Caki2 (cell line): Measurements from ENCODE around the gene KDF1. TPM values are rescaled to one million over a fixed set of nuclear protein-coding genes. Genes with fewer than 3 reads are reported as not detected.
"Not testable (repeated sequence)": the region's sequence is repeated elsewhere in the genome, so short reads cannot be mapped to it uniquely, and the experiment has no call there.

Experiments
- DNase-seq: peaks from one replicate; pipeline ENCODE4 v3.0.0-alpha.2; 2015; ENCODE audit warnings: low read depth
- in situ Hi-C: cut with HindIII; loops from 2 replicates; pipeline ENCODE4 v1.10.0; 2016; ENCODE audit warnings: low sequenced_read_pairs, low pct_unique_long_range_greater_than_20kb, mixed read lengths
- total RNA-seq: library from RNA; depleted of rRNA; stranded (reverse); fragments of >200 nt; shearing (Covaris generic); gene quantifications from 2 replicates; pipeline ENCODE4 v1.2.3, GENCODE V29; 2014; ENCODE audit warnings: low replicate concordance

KDF1 gene
- total RNA-seq, 1 experiment from 2014 or later: 0.61 TPM

DNA sequence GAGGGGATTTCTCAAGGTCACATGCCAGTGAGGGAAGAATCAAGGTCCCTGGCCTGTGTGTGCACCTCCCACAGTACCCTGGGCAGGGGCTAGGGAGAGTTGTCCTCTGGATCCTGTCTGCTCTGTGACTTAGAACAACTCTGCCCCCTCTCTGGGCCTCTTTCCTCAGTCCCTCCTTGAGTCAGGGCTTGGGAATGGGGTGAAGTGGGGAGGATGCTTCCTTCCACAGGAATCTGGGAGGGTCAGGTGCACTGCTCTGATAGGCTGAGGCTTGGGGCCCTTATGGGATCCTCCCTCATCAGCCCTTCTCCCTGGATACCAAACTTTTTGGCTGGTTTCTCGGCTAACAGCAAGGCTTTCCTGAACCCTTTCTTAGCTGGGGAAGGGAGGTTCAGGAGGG lies 35.8 kb upstream of the KDF1 start:
- in situ Hi-C loops: no loop called here
- no peak for DNase-seq

DNA sequence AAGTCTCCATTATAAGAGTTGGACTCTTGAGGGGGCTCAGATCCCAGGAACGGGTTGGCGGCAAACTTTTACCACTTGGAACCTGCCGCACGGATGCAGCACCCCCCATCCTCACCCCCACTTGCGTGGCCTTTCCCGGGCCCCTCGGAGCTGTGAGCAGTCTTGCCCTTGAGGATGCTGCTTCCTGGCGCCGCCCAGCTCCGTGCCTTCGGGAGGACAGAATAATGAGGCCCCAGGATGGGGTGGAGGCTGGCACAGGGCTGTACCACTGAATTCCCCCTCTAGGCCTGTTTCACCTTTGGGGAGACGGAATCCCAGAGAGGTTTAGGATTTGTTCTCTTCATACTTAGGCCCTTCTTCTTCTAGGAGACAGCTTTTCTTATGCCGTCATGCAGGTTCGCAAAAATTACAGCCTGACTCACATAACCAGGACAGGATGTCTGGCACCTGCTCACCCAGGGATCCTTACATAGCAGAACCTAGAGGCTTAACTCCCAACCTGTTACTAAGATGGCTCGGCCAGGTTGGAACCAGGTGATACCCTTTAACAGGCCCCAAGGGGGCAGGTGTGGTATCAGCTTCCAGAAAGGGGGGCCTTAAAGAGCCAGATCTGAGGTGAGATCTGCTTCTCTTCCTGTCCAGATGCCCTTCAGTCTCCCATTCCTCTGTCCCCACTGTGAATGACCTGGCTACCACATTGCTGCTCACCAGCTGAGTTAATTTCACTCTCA lies 34.7 kb upstream of the KDF1 start:
- no peak for DNase-seq
- in situ Hi-C loops: no loop called here

DNA sequence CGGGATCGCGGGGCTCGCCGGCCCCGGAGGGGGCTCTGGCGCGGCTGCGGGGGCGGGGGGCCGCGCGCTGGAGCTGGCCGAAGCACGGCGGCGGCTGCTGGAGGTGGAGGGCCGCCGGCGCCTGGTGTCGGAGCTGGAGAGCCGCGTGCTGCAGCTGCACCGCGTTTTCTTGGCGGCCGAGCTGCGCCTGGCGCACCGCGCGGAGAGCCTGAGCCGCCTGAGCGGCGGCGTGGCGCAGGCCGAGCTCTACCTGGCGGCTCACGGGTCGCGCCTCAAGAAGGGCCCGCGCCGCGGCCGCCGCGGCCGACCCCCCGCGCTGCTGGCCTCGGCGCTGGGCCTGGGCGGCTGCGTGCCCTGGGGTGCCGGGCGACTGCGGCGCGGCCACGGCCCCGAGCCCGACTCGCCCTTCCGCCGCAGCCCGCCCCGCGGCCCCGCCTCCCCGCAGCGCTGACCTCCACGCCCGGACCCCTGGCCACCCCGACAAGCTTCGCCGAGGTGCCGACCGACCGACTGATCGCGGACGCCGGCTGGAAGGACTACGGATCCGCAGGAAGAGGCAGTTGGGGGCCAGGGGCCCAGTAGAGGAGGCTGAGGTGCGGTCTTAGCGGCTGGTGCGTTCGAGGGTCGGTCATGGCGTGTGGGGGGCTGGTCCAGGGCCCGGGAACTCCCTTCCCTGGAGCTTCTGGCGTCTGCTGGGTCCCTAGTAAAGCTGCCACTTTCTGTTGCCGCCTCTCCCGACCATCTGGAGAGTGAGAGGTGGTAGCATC lies 33.9 kb upstream of the KDF1 start:
- in situ Hi-C loops: no loop called here
- DNase-seq: no peak

DNA sequence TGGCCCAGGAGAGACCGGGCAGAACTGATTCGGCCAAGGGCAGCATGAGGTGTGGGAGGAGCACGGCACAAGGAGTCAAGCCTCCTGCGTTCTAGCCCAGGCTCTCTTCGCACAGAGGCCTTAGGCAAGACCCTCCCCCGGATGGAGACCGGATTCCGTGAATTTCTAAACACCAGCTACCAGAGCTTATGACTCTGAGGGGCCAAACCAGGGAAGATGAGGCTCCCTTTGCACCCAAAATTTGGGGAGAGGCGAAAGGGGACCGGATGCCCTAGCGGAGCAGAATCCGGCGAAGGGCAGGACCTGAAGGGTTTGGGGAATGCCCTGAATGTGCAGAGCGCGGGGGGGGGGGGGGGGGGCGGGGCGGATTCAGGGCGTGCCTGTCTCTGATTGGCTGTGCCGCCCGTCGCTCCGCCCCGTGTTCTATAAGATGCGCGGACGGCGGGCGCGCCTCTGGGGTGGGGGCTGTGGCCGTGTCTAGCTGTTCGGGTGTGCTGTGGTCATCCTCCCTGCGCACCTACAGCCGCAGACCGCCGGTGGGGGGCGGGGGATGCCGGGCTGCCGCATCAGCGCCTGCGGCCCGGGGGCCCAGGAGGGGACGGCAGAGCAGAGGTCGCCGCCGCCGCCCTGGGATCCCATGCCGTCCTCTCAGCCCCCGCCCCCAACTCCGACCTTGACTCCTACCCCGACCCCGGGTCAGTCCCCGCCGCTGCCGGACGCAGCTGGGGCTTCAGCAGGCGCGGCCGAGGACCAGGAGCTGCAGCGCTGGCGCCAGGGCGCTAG lies 33.2 kb upstream of the KDF1 start, which contains the start of gene TRNP1:
TRNP1 (plus strand) TSS at position 456 of the 783 bp plus-strand sequence; CDS start at position 551, 95 bp downstream.
- DNase-seq: peak; percentile 89
- in situ Hi-C loops: no loop called here

DNA sequence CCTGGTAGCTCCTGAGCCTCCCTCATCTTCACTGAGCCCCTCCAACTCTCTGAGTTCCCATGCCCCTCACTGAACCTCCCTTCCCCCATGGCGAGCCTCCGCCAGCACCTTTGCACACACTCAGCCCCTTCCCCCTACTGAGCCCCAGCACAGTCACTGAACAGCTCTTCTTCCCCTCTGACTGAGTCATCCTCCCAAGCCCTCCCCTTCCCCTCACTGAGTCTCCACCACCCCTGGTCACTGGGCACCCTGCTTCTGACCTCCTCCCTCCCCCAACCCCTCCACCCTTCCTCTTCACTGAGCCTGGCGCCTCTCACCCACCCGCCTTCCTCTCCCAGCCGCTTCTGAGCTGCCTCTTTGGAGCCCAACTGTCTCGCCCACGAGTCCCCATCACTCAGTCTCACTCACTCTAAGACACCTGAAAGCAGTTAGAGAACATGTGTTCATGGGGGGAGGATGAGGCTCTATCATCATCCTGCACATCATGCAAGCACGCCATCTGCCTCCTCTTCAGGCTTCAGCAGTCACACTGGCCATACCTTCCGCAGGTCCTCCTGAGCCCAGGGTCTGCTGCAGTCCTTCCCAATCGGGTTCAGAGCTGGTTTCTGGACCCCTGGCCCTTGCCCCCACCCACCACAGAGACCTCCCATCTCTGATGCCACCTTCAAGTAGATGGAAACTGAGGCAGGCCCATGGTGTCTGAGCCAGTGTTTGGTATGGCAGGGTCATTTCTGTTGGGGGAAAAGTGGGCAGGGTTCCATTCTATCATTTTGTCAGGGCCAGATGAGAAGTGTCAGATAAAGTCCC lies 31.2 kb upstream of the KDF1 start:
- in situ Hi-C loops: no loop called here
- DNase-seq: peak; percentile 96

DNA sequence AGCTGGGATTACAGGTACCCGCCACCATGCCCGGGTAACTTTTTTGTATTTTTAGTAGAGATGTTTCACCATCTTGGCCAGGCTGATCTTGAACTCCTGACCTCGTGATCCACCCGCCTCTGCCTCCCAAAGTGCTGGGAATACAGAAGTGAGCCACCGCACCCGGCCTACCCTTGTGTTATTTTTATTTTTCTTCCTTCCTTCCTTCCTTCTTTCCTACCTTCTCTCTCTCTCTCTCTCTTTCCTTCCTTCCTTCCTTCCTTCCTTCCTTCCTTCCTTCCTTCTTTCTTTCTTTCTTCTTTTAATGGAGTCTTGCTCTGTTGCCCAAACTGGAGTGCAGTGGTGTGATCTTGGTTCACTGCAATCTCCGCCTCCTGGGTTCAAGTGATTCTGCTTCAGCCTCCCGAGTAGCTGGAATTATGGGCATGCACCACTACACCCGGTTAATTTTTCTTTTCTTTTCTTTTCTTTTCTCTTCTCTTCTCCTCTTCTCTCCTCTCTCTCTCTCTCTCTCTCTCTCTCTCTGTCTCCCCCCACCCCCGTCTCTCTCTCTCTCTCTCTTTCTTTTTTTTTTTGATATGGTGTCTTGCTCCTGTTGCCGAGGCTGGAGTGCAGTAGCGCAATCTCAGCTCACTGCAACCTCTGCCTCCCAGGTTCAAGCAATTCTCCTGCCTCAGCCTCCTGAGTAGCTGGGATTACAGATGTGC lies 29.3 kb upstream of the KDF1 start:
- in situ Hi-C loops, DNase-seq: not testable (repeated sequence)

DNA sequence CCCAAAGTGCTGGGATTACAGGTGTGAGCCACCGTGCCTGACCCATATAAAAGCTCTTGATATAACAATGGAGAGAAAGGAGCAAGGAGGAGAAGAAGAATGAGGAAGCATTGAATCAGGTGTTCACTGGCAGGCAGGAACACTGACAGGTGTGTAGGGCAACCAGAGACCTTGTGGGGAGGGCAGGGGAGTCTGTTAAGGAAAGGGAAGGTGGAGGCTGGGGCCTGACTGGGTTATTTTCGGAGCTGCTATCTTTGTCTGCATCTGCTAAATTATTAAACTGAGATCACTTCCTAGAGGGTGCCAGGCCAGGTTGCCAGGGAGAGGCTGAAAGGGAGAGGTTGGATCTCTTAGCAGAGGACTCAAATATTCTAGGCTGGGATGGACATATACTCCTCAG lies 26.4 kb upstream of the KDF1 start:
- no peak for DNase-seq
- in situ Hi-C loops: no loop called here

DNA sequence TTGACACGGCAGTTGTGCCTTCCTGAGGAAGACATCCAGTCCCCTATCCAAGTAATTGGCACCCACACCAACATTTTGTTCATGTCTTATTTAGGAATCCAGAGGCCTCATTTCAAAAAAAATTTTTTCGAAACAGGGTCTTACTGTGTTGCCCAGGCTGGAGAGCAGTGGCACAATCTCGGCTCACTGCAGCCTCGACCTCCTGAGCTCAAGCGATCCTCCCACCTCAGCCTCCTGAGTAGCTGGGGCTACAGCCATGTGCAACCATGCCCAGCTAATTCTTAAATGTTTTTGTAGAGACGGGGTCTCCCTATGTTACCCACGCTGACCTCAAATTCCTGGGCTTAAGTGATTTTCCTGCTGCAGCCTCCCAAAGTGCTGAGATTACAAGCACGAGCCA lies 24.0 kb upstream of the KDF1 start:
- in situ Hi-C loops: no loop called here
- no peak for DNase-seq

DNA sequence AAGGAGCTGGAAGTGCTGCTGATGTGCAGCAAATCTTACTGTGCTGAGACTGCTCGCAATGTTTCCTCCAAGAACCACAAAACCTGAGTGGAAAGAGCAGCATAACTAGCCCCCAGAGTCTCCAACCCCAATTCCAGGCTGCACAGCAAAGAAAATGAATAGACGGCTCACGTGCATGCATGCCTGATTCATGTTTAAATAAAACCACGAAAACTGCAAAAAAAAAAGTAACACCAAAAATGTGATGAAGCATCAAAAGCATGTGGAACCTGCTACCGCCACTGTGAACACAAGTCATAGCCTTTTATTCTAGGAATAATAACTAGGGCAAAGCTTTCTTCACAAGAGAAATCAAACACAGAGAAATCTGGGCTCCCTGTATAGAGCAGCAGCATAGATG lies 23.6 kb upstream of the KDF1 start:
- DNase-seq: no peak
- in situ Hi-C loops: no loop called here

DNA sequence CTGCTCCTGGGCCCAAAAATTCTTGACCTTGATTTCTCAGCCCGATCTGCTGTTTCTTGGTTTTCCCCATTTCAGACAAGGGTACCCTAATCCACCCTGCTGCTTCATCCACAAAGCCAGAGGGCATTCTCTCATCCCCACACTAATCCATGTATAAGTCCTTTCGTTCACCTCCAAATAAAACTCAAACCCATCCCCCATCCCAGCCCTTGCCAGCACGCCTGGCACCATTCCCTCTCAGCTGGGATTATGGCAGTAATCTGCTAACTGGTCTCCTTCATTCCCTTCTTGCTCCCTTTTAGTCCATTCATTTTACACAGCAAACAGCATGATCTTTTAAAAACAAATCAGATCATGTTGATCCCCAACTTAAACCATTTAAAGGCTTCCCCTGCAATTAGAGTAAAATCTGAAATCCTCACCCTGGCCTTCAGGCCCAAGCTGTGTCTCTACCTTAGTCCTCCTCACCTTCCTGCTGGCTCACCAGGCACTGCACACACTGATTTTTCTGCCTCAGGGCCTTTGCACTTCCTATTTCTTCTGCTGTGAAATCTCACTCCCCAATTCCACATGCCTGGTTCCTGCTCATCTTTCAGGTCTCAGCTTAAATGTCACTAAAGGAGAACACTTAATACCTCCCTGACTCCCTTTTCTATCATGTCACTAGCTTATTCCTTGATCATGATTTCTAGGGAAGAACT lies 21.0 kb upstream of the KDF1 start:
- DNase-seq: no peak
- in situ Hi-C loops: no loop called here

DNA sequence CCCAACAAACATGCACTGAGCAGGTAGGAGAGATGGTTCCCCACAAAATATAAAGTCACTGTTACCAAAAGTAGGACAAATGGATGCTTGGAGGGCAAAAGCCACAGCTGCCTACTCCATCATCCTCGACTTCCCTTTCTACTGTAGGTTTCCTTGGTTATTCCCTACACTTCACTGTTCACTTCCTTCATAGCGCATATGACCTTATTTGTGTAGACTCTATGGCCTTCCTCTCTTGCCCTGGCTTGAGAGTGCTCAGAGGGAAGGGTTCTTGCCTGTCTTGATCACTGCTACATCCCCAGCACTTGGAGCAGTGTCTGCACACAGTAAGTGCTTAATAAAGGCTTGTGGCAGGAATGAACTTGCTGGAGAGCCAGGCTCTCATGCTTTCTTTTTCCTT lies 18.6 kb upstream of the KDF1 start:
- in situ Hi-C loops: no loop called here
- no peak for DNase-seq

DNA sequence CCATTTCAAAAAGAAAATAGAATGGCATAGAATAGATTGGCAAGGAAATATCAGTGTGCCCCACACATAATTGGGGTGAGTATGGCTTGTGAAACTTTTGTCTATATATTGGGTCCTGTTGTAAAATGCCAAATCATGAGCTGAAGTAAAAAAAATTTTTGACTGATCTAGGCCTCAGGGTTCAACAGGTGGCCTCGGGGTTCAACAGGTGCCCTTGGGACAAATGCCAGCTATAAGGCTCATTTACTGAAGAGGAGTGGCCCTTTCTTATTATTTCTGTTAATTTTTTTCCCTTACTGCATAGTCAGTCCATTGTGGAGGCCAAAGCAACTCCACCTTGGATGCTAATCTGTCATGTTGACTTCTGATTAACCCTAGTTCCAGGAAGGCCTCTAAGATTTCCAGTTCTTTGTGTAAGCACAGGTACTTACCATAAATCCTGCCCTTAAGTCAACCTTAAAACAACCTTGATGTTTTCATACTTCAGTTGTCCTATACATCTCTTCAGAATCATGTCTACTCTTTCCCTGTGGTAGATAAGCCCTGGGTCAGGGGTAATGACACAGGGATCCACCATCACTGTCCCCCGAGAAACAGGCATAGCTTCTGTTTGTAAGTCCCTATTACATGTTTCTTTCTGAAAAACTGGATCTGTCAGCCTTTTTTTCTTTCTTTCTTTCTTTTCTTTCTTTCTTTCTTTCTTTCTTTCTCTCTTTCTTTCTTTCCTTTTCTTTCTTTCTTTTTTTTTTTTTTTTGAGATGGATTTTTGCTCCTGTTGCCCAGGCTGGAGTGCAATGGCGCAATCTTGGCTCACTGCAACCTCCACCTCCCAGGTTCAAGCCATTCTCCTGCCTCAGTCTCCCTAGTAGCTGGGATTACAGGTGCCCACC lies 16.6 kb upstream of the KDF1 start:
- in situ Hi-C loops: no loop called here
- no peak for DNase-seq

DNA sequence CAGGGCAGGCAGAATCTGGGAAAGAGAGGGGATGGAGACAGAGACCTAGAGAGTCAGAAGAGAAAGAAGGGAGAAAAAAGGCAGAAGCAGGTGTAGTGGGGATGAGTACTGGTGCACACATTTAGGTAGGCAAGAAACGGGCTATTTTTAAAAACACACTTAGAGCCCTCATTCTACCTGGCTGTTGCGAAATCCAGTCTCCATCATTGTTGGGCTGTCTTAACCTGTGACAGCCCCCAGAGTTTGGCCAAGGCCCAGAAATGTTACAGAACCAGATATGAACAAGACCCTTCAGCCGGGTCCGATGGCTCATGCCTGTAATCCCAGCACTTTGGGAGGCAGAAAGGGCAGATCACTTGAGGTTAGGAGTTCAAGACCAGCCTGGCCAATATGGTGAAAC lies 12.6 kb upstream of the KDF1 start:
- no peak for DNase-seq
- in situ Hi-C loops: no loop called here

DNA sequence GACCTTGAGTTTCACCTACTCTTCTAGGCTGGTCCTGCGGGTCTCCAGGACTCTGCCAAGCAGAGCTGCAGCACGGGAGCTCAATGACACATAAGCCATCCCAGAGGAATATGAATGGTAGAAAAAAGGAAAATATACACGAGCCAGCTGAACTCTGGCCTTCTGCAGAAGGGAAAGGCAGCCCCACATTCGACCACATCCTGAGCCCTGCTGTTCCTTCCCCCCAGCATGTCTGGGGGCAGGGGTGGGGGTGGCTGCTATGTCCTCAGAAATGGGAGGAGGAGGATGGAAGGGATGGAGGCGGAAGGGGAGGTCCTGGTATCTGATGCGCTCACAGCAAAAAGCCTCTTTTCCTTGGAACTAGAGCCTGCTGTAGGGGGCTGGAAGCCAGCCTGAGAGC lies 12.1 kb upstream of the KDF1 start:
- no peak for DNase-seq
- in situ Hi-C loops: no loop called here

DNA sequence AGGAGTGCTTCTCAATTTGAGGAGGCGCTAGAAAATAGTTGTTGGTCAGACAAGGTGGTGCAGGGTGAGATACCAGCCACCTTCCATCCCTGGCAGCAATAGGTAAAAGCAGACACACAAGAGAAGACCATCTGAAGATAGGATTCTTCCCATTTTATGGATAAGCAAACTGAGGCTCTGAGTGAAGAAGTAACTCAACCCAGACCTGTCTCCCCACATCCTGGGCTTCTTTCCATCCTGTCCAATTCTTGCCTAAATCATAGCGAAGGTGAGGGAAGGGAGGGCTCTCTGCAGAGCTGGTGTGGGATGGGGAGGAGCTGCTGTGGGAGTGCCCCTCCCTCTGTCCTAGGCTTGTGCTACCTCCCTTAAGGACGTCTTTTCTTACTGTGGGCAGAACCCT lies 11.3 kb upstream of the KDF1 start:
- in situ Hi-C loops: no loop called here

DNA sequence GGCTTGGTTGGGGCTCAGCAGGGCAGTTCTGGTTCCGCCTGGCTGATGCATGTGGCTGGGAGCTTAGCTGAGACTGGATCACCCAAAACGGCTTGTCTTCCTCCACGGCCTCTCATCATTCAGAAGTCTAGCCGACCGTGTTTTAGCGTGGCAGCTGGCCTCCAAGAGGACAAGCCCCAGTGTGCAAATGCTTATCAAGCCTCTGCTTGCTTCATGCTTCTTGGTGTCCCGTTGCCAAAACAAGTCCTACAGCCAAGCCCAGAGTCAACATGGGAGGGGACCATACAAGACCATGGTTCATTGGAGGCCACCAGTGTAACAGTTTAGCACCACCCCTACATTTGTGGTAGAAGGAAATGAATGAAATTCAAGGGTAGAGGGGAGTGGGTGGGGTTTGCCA lies 10.5 kb upstream of the KDF1 start:
- DNase-seq: peak; percentile 58
- in situ Hi-C loops: no loop called here

More for the DNA sequence above, 11.3 kb upstream of the KDF1 start:
- no peak for DNase-seq
